GM21447 (cell line): Measurements from ENCODE around the gene SOWAHA.

Source experiments
- ATAC-seq: cut with Tn5 transposase; IDR thresholded peaks from one replicate; pipeline ENCODE4 v1.9.1; 2021; ENCODE audit not compliant: unreplicated experiment

Gene SOWAHA

DNA sequence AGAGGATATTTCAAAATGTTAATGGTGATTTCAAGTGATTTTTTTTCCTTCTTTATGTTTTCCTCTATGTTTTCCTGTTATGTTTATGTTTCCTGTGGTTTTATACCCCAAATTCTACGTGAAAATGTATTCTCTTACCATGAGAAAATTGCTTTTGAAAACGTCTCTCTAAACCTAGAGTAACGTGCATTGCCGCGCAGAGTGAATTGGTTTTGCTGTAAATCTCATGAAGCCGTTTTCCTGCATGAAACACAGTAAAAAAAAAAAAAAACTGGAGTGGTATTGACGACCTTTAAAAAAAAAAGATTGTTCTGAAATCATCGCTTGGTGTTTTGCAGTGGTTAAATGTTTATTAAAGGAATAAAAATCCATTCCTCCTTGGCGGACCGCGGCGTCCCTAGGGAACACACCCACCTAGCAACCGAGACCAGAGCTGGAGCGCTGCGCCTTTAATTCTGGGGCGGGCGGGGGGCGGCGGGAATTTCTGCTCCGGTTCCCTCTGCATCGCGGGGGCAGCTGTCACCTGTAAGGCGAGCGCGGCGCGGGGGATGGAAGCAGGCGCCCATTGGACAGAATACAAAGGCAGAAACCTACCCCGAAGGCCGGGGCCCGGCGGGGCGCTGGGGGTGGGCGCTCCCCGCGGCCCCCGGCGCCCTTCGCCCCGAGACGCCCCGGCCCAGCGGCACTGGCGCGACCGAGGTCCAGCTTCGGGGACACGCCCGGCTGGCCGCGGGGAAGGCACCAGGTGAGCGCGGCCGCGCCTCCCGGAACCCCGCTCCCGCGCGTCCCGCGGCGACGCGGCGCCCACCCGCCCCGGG is at the start of gene SOWAHA:
SOWAHA (plus strand) TSS at position 522 of the 818 bp plus-strand sequence. CDS start 320 bp downstream, outside the sequence.
- ATAC-seq, result no peak

GRCh38 chr5:132764051-132764450 is 49.1 kb upstream of the SOWAHA start:
- no peak for ATAC-seq

GRCh38 chr5:132764671-132765238 is 48.3 kb upstream of the SOWAHA start:
- ATAC-seq, result no peak

GRCh38 chr5:132765311-132766019 is 47.6 kb upstream of the SOWAHA start:
- ATAC-seq, result no peak

DNA sequence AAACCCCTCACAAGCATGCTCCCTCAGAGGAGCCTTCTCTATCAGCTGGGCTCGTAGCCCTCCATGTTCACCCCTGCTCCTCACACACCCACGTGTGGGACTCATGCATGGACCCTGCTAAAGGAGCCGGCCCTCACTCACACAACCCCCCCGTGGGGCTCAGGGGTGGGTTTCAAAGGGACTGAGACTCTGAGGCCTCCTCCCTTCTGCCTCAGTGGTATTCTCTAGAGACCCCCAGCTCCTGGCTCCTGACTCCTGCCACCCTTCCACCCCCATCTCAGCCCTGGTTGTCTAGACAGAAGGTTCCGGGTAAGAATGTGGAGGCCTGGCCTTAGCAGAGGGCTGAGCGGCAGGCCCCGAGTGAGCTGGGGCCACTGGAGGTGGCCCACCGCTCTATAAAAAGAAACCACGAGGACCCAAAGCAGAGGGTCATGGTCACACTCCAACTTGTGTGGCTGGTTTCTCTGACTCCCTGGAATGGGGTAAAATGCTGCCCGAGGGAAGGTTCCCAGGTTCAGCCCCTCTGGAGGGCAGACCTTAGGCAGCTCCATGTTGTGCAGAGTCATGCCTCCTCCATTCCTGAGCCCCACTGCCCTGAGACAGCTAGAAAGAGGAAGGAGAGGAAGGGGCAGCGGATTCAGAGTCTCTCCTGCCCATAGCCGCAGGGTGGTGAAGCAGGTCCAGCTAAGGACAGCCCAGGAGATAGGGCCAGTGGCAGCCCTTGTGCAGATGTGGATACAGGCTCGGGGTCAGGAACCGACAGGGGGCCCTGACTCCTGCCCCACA is 46.9 kb upstream of the SOWAHA start:
- ATAC-seq, result no peak

GRCh38 chr5:132766806-132767055 is 46.4 kb upstream of the SOWAHA start:
- ATAC-seq, result no peak

DNA sequence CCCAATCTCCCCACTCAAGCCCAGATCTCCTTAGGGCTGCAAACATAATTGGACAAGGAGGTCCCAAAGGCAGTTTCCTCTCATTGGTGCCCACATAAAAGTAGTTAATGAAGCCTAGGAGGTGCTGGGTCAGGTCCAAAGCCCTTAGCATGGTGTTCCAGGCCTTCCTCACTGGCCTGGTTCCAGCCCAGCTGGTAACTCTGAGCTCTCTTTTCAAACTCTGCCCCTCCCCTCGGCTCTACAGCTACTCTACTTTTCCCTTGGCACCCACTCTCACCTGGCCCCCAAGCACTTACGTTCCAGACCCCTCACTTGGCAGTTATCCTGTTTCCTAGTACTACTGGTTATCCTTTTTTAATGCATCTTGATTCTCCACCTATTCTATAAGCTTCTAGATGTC is 46.0 kb upstream of the SOWAHA start:
- ATAC-seq, result no peak

DNA sequence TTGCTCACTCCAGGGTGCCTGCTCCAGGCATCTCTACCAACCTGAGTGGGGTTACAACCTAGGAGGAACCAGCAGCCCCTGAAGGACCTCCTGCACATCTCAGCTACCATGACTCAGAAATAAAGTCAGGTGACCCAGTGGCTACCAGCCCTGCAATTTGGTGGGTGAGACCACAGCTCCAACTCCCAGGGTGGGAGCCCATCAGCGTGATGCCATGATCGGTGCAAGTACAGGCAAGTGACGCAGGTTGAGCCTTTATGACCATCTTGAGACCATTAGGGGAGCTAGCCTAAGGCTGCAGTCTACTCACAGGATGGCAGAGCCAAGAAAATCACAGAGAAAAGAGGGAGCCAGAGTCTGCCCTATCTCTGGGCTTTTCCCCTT is 44.6 kb upstream of the SOWAHA start:
- ATAC-seq, result no peak

DNA sequence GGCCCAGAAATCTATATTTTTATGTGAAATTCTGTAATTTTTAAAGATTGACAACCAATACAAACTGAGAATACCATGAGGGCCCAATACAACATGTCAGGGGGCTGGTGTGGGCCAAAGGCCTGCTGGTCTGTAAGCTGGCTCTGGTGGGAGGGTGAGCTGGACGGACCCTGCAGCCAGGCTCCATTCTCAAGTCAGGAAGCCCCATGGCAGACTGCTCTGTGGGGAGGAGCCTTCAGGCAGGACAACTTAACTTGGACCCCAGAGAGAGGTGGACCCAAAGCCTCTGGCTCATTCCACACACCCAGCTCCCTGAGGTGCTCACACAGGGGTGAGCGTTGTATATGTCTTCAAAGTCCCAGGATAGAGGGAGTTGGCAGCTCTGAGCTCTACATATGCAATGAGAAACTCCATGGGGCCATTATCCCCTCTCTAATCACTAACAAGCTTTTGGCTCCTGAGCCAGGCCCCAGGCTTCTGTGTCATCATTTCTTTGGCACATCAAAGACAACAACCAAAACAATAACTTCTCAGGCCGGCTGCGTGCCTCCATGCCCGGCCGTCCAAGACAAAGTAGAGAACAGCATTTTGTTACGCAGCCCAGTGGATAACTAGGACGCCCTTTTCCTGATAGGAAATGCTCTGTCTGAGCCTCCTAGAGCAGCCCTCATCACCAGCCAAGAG is 42.5 kb upstream of the SOWAHA start:
- ATAC-seq, result no peak

GRCh38 chr5:132771503-132771998 is 41.6 kb upstream of the SOWAHA start:
- ATAC-seq, result no peak

- no peak for ATAC-seq
Observed at GRCh38 chr5:132772291-132773070, 40.6 kb upstream of the SOWAHA start.

DNA sequence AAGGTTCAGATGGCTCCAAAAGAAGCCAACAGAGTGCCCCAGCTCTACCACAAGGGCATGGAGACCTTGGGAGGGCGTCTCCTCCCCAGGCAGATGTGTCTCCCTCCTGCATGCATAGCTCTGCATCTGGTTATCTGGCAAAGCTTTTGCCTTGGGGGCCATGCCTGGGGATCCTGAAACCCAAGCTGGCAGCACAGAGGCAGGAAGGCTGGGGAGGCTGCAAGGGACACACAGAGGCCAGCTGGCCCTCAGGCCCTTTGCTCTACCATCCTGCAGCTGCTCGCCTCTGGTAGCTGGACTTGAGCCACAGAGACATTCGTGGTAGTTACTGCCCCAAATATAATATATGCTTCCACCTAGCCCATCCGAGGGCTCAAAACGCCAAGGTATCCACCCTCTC is 40.0 kb upstream of the SOWAHA start:
- ATAC-seq, result no peak

GRCh38 chr5:132773601-132774355 is 39.3 kb upstream of the SOWAHA start:
- no peak for ATAC-seq

DNA sequence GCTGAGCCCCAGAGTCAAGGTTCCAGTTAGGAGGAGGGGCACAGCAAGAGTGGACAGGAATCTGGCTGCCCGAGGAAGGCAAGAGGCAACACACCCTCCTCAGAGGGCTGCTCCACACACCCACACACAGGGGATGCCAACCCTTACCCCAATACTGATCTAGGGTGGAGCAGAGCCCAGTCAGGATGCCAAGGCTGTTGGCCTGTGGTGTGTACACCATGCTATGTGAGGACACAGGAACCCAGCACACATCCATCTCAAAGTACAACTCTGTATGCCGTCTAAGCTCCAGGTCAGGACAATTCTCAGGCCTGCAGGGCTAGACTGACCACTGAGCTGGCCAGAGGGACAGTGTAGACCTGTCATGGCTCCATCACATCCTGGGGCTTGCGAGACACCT is 38.7 kb upstream of the SOWAHA start:
- no peak for ATAC-seq

- no peak for ATAC-seq
Observed at GRCh38 chr5:132774896-132775295, 38.2 kb upstream of the SOWAHA start.

- ATAC-seq, result no peak
Observed at GRCh38 chr5:132775476-132775961, 37.6 kb upstream of the SOWAHA start.

DNA sequence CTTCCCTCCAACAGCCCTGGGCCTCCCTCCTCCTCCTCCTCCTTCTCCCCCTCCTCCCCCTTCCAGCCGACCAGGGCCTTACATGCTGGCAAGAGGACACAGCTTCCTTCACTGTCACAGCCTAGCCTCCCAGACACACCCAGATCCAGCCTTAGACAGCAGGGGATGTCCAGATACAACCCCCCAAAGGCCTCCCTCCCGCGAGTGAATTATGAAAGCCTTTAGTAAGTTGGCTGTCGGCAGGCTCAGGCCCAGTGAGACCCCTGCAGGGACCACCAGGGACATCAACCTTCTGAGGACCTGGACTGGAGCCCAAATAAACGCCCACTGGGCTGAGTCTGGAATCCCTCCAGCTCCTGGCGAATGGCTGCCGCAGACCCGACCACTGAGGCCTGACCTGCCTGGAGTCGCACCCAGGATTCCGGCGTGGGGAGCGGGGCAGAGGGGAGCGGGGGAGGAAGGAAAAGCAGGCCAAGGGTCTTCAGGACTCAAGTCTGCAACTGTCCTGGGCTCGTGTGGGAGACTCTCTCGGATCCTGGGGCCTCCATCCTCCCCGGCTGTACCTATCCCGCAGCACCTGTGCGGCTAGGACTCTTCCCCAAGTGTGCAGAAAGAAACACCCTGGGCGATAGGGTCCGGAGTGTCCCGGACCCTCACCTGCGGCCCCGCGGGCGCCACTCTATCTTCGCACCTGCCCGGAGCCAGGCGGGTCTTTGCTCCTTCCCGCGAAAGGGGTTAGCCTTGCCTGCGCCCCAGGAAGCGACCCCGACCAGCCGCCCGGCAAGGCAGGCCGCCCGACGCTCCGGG is 36.8 kb upstream of the SOWAHA start:
- peak; percentile 23 for ATAC-seq

DNA sequence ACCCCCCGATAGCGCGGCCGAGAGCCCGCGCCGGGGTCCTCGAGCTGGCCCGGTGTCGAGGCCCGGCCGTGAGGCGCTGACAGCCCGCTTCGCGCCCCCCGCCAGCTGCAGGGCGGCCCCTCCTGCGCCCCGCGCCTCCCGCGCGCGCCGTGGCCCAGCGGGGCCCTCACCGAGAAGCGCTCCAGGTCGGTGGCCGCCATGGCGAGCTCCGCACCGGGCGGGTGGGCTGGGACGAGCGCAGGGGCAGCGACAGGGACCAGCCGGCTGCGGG is 36.2 kb upstream of the SOWAHA start:
- ATAC-seq, result no peak
